T-helper 22 cell (primary cell): ENCODE results near the gene WSB1.

Source experiments
- DNase-seq: peaks from one replicate; pipeline ENCODE4 v3.0.0-alpha.2; 2020; ENCODE audit warnings: low read depth

WSB1 gene

DNA sequence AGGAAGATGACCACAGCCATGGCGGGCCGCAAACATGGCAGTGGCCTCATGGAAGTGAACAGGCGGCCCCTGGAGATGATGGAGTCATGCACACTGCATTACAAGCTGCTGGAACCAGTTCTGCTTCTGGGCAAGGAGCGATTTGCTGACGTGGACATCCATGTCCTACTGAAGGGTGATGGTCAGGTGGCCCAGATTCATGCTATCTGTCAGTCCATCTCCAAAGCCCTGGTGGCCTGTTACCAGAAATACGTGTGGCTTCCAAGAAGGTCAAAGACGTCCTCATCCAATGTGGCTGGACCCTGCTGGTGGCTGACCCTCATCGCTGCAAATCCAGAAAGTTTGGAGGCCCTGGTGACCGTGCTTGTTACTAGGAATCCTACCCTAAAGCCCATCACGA, 13.4 kb upstream of the WSB1 start:
- DNase-seq: no peak

DNA sequence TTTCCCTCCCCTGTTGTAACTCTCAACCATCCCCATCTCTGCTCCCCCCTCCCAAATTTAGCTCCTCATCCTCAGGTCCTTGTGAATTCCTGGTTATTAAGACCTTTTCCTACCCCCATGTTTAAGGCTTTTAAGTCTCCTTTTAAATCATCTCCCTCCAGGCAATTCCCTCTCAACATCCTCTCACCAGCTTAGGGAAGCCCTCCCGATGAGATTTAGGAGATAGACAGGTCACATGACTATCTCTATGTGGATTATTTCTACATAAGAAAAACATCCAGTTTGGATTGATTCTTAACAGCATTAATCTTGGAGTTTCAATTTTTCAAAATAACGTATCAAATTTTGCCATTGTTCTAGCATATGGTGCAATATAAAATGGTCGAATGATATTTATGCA, 12.5 kb upstream of the WSB1 start:
- no peak for DNase-seq

DNA sequence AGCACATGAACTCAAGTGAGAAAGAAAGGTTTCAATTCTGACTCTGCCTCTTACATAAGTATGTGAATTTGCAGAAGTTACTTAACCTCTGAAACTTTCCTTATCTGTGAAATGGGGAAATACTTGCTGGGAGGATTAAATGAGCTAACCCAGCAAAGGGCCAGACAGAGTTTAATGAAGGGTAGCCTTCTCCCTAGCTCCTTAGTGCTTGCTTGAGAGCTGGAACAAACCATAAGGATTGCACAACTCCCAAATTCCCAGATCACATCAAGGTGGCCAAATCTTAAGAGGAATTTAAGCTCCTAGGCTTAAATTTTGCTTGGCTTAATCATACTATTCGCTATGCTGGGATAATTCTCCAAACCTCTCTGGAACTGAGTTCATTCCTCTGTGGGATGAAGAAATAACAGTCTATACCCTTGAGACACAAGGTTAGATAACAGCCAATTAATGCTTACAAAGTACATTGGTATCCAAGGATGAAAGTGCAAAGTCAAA, 11.8 kb upstream of the WSB1 start:
- no peak for DNase-seq

DNA sequence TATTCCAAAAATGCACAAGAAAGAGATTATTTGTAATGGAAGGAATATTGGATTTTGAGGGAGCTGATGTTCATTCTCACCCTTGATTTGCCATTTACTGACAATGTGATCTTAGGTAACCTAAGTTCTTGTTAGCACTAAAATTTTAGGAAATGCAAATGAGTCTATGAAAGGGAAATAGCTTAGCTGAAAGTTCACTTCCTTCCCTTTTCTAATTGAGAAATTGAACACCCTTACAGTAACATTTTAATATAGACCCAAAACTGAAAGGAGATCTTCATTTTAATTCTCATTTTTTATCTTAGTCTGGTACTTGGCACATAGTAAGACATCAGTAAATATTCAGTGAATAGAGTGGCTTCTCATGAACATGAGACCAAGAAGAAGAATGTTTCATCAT, 10.9 kb upstream of the WSB1 start:
- DNase-seq: no peak

DNA sequence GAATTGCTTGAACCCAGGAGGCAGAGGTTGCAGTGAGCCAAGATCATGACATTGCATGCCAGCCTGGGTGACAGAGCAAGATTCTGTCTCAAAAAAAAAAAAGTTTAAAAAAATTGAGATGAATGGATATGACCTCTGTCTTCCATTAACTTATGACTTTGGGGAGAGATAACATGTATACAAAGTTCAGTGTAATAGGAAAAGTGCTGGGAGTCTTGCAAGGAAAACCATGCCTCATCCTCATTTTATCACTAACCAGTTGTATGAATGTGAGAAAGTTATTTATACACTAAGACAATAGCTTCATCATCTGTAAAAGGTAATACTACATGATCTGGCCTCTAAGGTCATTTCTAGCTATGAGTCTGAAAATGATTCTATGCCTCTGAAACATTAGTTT, 10.2 kb upstream of the WSB1 start:
- no peak for DNase-seq

DNA sequence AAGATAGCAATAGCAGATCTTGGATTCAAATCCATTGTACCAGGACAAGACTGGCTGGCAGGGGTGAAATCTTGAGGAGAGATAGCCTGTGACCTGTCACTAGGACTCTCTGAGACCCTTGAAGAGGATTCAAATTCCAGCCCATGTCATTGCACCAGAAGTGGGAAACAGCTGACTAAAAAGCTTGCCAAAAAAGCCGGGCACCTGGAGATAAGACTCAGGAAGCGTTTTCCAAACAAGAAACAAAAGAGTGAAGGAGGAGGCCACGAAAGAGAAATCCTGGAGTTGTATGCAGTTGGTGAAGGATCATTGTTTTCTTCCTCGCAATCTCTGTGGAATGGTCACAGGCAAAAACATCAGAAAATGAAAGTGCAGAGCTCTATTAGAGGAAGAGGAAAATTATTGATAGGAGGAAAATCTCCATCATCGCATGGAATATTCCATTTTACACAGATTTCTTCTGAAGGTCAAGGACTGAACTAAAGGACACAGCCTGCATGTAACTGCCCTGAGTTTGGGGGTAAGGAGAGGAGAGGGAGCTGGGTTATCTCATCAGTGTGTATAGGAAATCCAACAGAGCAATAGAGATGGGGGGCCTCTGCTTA, 9.0 kb upstream of the WSB1 start:
- no peak for DNase-seq

DNA sequence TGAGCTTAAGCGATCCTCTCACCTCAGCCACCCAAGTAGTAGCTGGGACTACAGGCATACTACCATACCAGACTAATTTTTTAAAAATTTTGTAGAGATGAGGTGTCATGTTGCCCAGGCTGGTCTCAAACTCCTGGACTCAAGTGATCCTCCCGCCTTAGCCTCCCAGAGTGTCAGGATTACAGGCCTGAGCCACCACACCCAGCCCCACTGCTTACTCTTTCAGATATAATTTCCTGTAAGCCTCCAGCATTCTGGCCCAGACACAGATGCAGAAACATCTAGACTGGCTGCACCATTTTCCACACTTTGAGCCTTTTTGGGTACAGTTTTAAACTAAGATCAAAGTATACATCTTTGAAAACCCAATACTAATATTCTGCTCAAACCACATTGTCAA, 8.4 kb upstream of the WSB1 start:
- DNase-seq: no peak

DNA sequence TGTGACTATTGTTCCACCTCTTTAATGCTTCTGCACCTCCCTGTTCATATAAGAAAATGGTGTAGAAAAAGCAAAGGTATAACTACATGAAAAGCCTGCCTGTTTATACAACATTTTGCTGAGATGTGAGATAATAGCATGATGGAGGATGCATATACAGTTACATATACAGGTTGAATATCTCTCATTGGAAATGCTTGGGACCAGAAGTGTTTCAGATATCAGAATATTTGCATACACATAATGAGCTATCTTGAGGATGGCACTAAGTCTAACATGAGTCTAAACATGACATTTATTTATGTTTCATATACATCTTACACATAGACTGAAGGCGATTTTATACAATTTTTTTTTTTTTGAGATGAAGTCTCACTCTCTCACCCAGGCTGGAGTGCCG, 5.7 kb upstream of the WSB1 start:
- DNase-seq: no peak

DNA sequence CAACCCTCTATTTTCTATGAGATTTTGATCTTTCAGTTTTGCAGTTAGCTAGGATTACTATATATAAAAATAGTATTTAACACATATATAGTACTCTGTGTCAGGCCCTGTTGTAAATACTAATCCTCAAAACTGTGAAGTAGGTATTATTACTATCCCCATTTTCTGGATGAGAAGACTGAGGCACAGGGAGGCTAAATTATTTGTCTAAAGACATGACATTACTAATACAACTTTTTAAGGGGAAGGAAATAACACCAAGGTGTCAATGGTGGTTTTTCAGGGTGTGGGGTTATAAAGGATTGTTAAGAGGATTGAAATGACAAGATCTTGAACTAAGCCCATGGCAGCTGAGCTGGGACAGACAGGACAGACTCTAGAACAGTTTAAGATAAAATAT, 4.1 kb upstream of the WSB1 start:
- no peak for DNase-seq

DNA sequence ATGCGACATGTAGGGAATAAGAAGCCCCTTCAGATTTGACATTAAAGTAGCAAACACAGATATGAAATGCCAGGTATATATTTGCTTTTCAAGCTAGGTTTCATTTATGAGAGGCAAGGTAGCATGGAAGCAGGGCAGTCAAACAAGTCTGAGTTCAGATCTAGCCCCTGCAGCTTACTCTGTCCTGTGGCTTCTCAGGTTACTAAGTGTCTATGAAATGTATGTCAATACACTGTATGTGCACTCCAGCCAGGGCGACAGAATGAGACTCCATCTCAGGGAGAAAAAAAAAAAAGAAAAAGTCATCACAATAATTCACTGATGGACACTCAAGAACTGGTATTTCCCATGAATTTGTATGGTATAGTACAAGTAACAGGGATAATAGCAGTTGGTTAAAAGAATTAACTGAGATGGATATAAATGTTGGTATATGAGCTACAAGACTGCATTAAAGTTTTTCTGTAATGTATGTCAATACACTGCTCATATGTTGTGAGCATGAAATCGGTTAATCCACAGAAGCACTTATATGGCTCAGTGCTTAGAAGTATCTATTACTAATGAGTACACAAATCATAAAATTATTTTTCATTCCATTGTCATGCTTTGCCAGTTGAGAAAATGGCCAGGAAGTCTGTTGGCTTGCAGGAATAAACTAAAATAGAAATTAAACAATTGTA, 2.9 kb upstream of the WSB1 start:
- no peak for DNase-seq

DNA sequence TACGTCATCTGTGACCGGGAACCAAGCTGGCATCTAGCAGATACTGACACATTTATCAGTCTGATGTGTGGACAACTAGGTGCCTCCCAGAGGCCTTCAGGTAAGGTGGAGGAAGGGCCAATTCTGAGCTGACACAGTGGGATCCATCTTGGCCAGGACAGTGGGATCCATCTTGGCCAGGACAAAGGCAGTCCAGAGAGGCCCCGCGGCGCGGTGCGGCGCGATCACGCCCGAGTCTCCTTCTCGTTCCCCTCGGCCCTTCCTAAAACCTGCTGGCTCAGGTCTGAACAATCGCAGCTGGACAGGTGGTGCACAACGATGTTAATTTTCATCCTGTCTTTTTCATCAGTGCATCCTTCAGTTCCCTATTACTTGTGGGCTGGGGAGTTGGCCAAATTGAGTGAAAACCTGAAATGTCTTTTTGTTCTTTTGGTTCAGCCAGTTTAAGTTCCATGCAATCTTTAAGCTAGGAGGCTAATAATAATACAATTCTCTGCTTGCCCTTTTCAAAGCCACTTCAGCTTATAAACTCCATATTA, 486 bp upstream of the WSB1 start:
- DNase-seq: no peak

DNA sequence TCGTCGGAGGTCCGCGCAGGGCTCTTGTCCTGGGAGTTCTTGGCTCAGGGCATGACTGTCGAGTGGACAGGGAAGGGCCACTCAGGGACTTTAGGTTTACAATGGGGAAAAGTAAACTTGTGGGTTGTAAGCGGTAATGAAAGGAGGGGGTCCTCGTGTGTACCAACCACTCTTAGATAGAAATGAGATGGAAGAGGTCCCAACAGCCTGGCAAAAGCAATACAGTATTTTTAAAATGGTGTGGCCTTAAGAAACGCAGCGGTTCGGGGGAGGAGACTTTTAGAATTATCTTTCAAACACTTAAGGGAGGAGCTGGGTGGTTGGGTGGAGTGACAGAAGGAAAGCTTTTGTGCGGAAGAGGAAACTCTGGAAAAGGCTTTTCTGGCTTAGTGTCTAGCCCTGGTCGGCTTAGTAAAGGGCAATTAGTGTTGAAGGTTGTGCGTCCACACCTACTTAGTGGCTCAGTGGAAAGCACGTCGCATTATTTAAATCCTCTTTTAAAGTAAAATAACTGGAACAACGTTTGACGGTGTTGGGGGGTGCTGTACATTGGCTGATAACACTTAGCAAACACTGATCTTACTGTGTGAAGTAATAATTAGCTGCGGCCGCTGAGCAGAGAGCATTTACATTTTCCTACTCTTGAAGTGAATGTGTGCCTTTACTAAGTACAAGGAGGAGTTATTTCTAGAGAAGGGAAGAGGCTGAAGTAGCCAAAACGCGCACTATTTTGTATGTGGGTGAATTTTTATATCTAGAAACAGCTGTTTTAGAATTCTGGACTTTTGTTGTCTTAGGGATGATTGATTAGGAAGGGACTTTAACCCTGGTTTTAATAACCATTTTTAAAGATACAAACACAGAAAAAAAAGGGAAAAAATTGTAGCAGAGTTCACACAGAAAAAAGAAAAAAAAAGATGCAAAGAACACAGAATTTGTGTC, 1.0 kb downstream of the WSB1 start:
- DNase-seq: peak; percentile 37

DNA sequence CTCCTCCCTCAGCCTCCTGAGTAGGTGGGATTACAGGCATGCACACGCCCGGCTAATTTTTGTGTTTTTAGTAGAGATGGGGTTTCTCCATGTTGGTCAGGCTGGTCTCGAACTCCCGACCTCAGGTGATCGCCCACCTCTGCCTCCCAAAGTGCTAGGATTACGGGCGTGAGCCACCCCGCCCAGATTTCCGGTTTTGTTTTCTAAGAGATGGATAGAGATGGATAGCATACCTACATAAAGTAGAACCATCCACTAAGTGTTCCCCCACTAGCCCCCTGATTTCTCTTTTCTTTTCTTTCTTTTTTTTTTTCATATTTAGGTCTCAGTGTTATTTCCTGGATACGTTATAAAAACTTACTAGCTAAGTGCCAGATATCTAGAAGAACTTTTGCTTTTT, 2.0 kb downstream of the WSB1 start:
- DNase-seq: no peak

DNA sequence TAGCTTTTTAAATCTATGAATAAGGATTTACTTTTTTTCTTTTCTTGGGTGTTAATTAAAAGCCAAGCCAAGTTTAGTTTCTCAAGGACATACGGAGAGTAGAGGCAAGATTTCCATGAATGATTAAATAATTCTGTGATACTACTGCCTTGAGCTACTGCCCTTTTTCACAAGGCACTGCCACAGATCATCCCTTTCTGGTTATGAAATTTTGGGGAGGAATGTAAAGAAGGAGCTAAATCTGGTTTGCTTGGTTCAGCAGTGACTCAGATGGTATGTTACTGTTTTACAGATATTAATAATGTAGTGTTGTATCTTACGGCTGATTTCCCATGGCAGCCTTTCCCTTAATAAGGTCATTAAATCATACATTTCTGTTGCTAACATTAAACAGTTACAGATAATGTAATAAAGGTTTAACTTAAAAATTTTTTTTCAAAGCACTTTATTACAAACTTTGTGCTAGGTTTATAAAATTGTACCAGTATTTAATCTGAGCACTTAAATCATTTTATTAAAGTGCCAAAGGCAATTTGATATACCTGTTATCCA, 2.6 kb downstream of the WSB1 start:
- no peak for DNase-seq

DNA sequence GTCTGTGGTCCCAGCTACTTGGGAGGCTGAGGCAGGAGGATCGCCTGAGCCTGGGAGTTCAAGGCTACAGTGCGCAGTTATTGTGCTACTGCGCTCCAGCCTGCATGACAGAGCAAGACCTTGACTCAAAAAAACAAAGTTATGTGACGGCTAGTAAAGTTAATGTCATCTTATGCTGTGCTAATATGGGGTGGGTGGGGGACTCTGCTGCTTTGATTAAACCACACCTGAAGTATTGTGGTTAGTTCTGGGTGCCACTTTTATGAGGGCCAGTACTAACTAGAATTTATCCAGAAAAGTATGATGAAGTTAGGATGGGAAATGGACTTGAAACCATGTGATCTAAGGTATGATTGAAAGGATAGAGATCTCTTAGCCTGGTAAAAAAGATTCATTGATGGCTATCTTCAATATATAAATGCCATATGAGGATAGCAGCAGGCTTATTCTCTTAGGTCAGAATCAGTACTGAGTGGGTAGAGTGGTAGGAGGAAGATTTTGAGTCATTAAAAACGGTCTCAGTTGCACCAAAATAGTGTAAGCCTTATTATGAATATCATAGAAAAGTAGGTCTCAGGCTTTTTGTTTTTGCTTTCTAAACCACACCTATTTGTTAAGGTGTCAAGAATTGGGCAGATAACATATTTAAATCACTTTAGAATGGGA, 5.6 kb downstream of the WSB1 start:
- DNase-seq: no peak

DNA sequence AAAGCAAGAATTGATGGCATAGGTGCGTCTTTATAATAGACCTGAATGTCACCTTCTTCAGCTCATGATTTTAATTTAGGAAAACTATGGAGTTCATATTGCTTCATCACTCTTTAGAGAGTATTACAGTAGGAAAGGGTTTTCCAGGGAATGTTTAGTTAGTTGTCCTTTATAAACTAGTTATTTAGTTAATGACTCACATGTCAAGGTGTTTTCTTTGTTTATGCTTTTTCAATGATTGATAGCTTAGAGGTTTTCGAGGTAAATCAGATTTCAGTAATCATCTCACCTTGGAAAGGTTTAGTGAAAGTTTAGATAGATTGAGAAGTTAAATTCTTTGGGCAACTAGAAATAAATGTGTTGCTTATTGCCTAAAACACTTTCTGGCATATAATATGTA, 9.8 kb downstream of the WSB1 start:
- DNase-seq: no peak

DNA sequence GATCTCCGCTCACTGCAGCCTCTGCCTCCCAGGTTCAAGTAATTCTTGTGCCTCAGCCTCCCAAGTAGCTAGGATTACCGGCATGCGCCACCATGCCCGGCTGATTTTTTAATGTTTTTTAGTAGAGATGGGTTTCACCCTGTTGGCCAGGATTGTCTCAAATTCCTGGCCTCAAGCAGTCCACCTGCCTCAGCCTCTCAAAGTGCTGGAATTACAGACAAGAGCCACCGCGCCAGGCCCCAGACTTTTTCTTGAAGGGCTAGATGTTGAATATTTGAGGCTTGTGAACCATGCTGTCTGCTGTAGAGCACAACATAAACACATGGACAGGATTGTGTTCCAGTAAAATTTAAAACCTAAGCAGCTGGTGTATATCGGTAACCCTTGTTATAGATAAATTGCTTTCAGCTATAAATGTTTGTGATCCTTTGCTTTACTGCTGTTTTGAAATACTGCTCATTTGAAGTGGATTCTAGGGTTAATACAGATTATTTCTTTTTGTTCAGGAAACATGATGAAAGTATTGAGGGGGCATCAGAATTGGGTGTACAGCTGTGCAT, 12.4 kb downstream of the WSB1 start:
- DNase-seq: no peak

DNA sequence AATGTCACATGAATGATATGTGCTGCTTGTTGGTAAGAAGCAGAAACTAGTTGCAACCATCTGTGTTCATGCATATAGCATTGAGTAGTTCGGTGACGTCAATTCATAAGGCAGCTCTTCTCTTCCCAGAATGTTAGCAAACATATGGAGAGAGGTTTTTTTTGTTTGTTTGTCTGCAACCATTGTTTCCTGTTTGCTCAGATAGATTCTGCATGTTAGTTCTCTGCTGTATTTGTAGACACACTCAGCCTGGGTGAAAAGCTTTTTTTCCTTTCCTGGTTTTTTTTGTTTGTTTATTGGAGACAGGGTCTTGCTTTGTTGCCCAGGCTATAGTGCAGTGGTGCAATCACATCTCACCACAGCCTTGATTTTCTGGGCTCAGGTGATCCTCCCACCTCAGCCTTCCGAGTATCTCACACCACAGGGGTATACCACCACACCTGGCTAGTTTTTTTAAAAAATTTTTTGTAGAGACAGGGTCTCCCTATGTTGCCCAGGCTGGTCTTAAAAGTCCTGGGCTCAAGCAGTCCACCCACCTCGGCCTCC, 16.7 kb downstream of the WSB1 start:
- no peak for DNase-seq

DNA sequence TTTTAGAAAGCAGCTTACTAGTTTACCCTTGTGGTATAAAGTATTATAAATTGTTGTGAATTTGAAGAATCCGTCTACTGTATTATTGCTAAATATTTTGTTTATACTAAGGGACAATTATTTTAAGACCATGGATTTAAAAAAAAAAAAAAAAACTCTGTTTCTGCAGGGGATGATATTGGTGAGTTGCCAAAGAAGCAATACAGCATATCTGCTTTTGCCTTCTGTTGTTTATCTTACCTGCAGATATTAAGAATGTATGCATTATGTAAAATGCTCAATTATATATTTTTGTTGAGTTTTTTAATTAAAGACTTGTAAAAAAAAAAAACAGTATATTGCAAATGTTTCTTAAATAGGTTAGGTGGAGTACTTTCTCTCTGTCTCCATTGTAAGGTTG, 19.4 kb downstream of the WSB1 start:
- no peak for DNase-seq

DNA sequence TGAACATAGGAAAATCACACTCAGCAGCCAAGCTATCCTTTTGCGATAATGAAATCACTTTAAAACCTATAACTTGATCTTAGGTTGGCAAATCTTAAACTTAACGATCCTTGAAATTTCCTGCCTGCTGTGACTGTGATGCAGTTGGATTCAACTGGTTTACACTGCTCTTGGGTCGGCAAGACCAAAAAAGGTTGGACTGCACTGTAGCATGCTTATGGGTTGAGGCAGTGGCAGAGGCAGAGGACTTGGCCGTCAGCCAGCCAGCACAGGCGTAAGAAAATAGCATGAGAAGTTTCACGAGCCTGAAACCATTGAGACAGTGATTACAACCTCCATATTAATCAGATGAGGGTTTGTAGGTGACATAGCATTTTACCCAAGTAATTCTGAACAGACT, 21.4 kb downstream of the WSB1 start:
- no peak for DNase-seq

DNA sequence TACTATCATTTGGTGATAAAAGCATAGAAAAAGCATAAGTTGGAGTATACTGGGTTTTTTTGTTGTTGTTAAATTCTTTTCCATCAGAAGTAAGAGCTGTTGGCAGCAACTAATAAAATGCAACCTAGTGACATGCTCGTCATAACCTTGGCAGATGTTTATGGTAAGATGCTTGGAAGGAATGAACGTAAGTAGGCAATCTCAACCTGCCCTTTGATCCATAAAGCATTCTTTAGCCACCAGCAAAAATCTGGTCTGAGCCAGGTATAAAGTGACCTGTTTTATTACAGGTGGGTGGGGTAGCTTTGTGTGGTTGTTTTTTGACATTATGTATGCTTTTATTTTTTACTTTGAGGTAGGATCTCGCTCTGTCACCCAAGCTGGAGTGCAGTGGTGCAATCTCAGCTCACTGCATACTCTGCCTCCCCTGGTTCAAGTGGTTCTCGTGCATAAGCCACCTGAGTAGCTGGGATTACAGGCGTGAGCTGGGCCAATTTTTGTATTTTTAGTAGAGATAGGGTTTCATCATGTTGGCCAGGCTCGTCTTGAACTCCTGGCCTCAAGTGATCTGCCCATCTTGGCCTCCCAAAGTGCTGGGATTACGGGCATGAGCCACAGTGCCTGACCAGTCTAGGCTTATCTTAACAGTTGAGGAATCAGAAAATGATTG, 22.0 kb downstream of the WSB1 start:
- no peak for DNase-seq
